HG02610 (cell line): Measurements from ENCODE around the gene ADAMTS7.
"Not testable (repeated sequence)": the region's sequence is repeated elsewhere in the genome, so short reads cannot be mapped to it uniquely, and the experiment has no call there.

Experiments used
- ATAC-seq: cut with Tn5 transposase; IDR thresholded peaks from one replicate; pipeline ENCODE4 v1.9.1; 2021; ENCODE audit warnings: mild to moderate bottlenecking, moderate library complexity; ENCODE audit not compliant: unreplicated experiment

ADAMTS7 gene, protein sequence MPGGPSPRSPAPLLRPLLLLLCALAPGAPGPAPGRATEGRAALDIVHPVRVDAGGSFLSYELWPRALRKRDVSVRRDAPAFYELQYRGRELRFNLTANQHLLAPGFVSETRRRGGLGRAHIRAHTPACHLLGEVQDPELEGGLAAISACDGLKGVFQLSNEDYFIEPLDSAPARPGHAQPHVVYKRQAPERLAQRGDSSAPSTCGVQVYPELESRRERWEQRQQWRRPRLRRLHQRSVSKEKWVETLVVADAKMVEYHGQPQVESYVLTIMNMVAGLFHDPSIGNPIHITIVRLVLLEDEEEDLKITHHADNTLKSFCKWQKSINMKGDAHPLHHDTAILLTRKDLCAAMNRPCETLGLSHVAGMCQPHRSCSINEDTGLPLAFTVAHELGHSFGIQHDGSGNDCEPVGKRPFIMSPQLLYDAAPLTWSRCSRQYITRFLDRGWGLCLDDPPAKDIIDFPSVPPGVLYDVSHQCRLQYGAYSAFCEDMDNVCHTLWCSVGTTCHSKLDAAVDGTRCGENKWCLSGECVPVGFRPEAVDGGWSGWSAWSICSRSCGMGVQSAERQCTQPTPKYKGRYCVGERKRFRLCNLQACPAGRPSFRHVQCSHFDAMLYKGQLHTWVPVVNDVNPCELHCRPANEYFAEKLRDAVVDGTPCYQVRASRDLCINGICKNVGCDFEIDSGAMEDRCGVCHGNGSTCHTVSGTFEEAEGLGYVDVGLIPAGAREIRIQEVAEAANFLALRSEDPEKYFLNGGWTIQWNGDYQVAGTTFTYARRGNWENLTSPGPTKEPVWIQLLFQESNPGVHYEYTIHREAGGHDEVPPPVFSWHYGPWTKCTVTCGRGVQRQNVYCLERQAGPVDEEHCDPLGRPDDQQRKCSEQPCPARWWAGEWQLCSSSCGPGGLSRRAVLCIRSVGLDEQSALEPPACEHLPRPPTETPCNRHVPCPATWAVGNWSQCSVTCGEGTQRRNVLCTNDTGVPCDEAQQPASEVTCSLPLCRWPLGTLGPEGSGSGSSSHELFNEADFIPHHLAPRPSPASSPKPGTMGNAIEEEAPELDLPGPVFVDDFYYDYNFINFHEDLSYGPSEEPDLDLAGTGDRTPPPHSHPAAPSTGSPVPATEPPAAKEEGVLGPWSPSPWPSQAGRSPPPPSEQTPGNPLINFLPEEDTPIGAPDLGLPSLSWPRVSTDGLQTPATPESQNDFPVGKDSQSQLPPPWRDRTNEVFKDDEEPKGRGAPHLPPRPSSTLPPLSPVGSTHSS (N-terminal part only)

DNA sequence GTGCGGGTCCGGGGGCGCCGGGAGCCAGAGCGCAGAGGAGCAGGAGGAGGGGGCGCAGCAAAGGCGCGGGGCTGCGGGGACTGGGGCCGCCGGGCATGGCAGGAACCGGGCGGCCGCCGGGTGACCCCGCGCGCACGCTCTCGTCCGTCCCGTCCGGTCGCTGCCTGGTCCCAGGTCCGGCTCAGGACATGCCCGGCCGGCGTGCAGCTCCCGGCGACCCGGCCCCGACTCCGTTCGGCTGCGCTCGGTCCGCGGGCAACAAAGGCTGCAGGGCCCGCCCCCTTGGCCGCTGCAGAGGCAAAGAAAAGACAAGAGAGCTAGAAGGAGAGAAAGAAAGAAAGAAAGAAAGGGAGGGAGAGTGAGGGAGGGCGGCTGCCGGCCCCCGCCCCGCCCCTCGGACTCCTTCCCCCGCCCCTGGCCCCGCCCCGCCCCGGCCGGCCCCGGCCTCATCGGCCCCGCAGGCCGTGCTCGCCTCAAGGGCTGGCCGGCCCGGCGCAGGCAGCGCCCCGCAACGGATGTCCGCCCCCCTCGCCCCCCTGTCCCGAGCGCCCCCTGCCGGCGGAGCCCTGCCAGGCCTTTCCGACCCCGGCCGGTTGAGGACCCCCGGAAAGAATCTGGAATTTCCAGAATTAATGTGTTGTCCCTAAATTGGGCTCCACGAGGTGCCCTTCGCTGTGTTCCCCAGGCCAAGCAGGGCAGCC, at the start of gene ADAMTS7:
Gene ADAMTS7, minus strand, starts transcription at position 341 of the 701 bp plus-strand sequence. Its CDS starts 244 bp downstream, at position 97.
- peak; percentile 54 for ATAC-seq

GRCh38 chr15:78859971-78860719, 48.9 kb upstream of the ADAMTS7 start:
- peak; percentile 75 for ATAC-seq

GRCh38 chr15:78855746-78856145, 44.5 kb upstream of the ADAMTS7 start:
- ATAC-seq, result no peak

GRCh38 chr15:78854833-78855372, 43.6 kb upstream of the ADAMTS7 start:
- ATAC-seq, result no peak

- ATAC-seq, result no peak
Observed at GRCh38 chr15:78853500-78853899, 42.2 kb upstream of the ADAMTS7 start.

- no peak for ATAC-seq
Observed at GRCh38 chr15:78850941-78851755, 39.9 kb upstream of the ADAMTS7 start.

GRCh38 chr15:78850352-78850751, 39.1 kb upstream of the ADAMTS7 start:
- ATAC-seq, result no peak

DNA sequence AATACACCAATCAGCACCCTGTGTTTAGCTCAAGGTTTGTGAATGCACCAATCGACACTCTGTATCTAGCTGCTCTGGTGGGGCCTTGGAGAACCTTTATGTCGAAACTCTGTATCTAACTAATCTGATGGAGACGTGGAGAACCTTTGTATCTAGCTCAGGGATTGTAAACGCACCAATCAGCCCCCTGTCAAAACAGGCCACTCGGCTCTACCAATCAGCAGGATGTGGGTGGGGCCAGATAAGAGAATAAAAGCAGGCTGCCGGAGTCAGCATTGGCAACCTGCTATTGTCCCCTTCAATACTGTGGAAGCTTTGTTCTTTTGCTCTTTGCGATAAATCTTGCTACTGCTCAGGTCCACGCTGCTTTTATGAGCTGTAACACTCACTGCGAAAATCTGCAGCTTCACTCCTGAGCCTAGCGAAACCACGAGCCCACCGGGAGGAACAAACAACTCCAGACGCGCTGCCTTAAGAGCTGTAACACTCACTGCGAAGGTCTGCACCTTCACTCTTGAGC, 36.2 kb upstream of the ADAMTS7 start:
- ATAC-seq, result not testable (repeated sequence)

- not testable (repeated sequence) for ATAC-seq
Observed at GRCh38 chr15:78846906-78847305, 35.6 kb upstream of the ADAMTS7 start.

DNA sequence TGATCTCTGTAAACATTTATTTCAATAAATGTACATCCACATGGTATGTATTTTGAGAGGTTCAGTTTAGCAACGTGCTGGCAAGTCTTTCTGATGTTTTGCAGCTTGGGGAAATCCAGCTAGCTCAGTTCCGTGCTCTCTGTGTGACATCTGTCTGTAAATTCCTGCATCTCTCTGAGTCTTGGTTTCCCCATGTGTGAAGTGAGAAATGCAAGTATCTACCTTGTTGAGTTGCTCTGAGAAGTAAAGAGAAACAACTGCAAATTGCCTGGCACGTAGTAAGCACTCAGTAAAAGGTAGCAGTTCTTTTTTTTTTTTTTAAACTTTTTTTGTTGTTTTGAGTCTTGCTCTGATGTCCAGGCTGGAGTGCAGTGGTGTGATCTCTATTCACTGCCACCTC, 31.3 kb upstream of the ADAMTS7 start:
- peak; percentile 47 for ATAC-seq

GRCh38 chr15:78841891-78842290, 30.6 kb upstream of the ADAMTS7 start:
- ATAC-seq, result peak; percentile 21

- ATAC-seq, result no peak
Observed at GRCh38 chr15:78841376-78841706, 30.1 kb upstream of the ADAMTS7 start.

DNA sequence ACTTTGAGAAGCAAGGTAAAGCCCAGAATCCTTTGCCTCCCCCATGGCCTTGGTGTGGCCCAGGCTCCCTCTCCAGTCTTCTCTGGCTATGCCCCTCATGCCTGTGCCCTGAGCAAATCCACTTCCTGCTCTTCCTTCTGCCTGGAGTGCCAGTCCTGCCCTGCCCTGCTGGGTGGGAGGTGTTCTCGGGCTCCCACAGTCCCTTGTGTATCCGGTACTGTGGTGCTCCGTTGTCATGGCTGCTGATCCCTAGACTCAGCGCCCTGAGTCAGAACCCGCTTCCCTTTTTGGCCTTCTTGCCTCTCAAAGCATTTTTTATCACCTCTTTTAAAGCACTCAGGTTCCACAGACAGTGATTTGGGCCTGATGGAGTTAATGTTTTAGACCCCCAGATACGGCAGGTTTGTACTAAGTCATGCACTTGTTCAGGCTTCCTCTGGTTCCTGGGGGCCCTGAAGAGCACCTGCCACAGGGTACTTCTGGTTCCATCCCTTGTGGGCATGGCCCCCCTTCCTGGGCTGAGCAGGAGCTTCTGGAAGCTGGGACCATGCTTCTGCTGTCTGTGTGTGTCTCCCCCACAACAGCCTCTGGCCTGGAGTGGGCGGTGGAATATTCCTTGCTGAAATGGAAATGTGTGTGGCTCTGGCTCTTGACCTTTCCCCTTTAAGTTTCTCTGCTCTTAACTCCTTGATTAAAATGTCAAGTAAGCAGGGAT, 29.6 kb upstream of the ADAMTS7 start:
- ATAC-seq, result no peak

GRCh38 chr15:78839151-78839550, 27.9 kb upstream of the ADAMTS7 start:
- not testable (repeated sequence) for ATAC-seq

DNA sequence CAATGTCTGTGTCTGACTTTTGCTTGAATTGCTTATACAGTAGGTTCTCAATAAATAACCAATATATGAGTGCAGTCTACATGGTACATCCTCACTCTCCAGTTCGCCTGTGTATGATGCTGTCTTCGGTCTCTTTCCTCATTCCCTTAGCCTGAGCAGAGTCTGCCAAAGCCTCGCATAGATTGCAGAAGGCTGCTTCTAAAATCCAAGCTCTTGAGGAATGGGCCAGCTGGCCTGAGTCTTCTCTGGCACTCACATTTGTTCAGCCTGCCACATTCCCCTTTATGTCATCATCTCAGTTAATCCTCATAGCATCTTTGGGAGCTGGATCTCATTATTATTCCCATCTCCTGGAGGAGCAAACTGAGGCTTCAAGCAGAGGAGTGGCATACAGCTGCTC, 27.2 kb upstream of the ADAMTS7 start:
- no peak for ATAC-seq

GRCh38 chr15:78837543-78837942, 26.3 kb upstream of the ADAMTS7 start:
- no peak for ATAC-seq

DNA sequence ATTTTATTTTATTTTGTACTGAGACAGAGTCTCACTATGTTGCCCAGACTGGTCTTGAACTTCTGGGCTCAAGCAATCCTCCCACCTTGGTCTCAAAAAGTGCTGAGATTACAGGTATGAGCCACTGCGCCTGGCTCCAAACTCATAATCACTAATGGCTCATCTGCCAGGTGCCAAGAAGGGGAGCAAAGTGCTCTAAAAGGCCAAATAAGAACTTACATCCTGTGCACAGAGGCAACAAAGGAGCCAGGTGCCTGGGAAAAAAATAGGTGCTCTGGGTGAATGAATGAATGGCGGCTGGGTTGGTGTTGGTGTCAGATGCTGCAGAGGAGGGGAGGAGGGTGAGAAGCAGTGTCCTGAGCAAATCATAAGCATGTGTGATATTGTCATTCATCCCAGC, 25.9 kb upstream of the ADAMTS7 start:
- ATAC-seq, result no peak

DNA sequence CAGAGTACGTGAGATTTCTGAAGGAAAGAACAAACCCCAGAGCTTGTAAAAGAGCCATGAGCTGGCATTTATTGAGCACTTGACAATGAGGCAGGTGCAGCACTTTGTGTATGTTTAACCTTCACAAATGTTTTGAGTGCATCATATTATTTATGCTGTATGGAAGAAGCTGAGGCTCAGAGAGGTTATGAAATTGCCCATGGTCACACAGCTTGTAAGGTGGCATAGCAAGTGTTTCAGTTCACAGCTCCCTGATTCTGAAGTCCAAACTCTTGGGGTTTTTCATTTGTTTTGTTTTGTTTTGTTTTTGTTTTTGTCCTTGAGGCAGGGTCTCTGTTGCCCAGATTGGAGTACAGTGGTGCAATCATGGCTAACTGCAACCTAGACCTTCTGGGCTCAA, 25.1 kb upstream of the ADAMTS7 start:
- ATAC-seq, result no peak
